ENCODE results near the gene WDR27.

The WDR27 gene

GRCh38 chr6:169589699-169590257 is 112.1 kb downstream of the WDR27 start:
- DNase-seq, result no peak

GRCh38 chr6:169589293-169589692 is 112.5 kb downstream of the WDR27 start:
- DNase-seq, result no peak

GRCh38 chr6:169587975-169588374 is 113.9 kb downstream of the WDR27 start:
- no peak for DNase-seq

GRCh38 chr6:169583886-169584541 is 117.8 kb downstream of the WDR27 start:
- DNase-seq, result peak; percentile 8

GRCh38 chr6:169579407-169580111 is 122.3 kb downstream of the WDR27 start:
- DNase-seq, result no peak

- DNase-seq, result no peak
These were observed 123.9 kb downstream of the WDR27 start for GRCh38 chr6:169577974-169578373.

- DNase-seq, result no peak
These were observed 124.6 kb downstream of the WDR27 start for GRCh38 chr6:169577236-169577635.

GRCh38 chr6:169575821-169576220 is 126.0 kb downstream of the WDR27 start:
- no peak for DNase-seq

GRCh38 chr6:169575365-169575764 is 126.5 kb downstream of the WDR27 start:
- peak; percentile 23 for DNase-seq

- no peak for DNase-seq
These were observed 127.4 kb downstream of the WDR27 start for GRCh38 chr6:169574420-169574819.

- DNase-seq, result no peak
These were observed 127.9 kb downstream of the WDR27 start for GRCh38 chr6:169573883-169574282.

- DNase-seq, result no peak
These were observed 130.5 kb downstream of the WDR27 start for GRCh38 chr6:169571123-169571962.

GRCh38 chr6:169568314-169569087 is 133.3 kb downstream of the WDR27 start:
- no peak for DNase-seq

- no peak for DNase-seq
These were observed 134.0 kb downstream of the WDR27 start for GRCh38 chr6:169567819-169568218.

- no peak for DNase-seq
These were observed 134.7 kb downstream of the WDR27 start for GRCh38 chr6:169566961-169567750.

GRCh38 chr6:169566319-169566718 is 135.5 kb downstream of the WDR27 start:
- no peak for DNase-seq

- no peak for DNase-seq
These were observed 137.2 kb downstream of the WDR27 start for GRCh38 chr6:169564453-169565240.

GRCh38 chr6:169561665-169562064 is 140.2 kb downstream of the WDR27 start:
- DNase-seq, result no peak

GRCh38 chr6:169559592-169559991 is 142.2 kb downstream of the WDR27 start:
- peak; percentile 2 for DNase-seq

GRCh38 chr6:169558774-169559441 is 142.9 kb downstream of the WDR27 start:
- no peak for DNase-seq

Data from hematopoietic multipotent progenitor cell treated with erythropoietin and hydrocortisone succinate and interleukin-3 and kit ligand, for 4 days (in vitro differentiated cells).